Measurements from ENCODE around the gene MTX3.

DNA sequence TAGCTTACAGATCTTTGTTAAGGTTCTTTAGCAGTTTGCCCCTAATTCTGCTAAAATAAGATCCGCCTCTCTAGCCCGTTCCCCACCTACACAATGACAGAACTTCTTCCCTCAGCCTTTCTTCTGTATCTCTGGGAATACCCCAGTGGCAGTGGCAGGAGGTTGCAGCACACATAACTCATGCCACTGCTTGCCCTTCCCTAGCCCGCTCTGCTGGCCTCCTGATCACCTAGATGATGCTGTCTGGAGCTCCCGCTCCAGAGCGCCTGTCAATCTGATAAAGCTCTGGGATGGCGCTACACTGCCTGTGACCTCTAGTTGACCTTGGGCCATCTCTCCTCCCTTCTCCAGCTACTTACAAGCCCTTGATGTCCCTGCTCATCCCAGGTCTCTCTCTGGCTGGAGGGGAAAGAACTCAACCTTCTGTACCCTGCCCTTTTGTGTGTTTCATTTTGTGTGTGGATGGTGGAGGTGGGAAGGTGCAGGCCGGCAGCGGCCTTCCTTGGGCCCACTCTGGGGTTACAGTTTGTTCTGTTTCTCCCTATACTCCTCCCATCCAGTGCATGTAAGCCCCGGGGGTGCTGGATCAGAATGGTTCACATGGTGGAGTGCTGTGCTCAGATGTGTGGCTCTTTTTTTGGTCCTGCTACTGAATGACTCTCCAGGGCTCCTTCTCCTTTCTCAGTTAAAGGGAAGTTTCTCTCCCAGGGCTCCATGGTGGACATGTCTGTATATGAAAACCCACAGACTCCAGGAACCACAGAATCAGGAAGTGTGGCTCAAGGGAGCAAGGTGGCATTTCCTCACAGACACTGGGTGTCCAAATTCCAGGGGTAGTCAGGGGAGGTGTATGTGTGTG, 29.1 kb downstream of the MTX3 start:
- no peak for TF ChIP-seq MYB (IDR thresholded peaks at IDR 0.05; ENCODE audit: borderline replicate concordance, low read depth, low read length)
- no peak for TF ChIP-seq CREB1 (IDR thresholded peaks at IDR 0.05; ENCODE audit: low read depth)

Measured in GM12878 (cell line).